ENCODE data around the gene PTGS2.
"Not testable (repeated sequence)": the region's sequence is repeated elsewhere in the genome, so short reads cannot be mapped to it uniquely, and the experiment has no call there.

The PTGS2 gene

DNA sequence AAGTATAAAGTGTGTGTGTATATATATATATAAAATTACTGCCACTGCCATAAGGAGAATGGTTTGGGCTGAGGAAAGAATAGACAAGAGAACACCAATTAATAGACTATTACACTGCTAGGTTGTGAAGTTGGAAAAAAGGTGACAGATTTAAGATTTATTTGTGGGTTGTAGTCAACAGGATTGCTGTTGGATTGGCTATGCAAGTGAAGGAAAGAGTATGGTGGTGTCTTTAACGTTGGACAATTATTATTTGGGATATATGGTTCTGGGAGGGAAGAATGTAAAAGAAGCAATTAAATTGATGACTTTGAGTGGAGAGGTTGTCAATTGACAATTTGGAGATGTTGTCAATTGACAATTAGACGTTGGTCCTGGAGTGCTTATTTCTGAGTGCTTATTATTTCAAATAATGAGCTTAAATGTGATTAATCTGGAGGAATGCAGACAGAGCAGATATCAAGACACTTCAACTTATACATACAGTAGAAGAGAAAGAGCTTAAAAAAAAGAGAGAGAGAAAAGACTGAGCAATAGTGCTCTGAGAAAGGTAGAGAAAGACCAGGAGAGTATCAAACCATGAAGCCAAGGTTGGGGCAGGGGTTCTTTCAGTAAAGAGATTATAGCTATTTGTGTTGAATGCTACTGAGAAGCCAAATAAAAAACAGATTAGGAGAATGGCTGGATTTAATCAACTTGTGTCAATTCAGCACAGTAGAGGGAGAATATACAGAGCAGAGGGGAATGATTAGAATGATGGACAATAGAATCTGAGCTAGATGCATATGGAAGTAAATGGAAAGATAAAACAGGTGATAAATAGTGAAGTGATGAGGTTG is 9.7 kb downstream of the PTGS2 start:
- DNase-seq (ENCODE audit: low read depth), result no peak
- no peak overlapping the region for H3K4me3 ChIP-seq (ENCODE audit: low read depth, low read length)
- TF ChIP-seq, protein P1, sequence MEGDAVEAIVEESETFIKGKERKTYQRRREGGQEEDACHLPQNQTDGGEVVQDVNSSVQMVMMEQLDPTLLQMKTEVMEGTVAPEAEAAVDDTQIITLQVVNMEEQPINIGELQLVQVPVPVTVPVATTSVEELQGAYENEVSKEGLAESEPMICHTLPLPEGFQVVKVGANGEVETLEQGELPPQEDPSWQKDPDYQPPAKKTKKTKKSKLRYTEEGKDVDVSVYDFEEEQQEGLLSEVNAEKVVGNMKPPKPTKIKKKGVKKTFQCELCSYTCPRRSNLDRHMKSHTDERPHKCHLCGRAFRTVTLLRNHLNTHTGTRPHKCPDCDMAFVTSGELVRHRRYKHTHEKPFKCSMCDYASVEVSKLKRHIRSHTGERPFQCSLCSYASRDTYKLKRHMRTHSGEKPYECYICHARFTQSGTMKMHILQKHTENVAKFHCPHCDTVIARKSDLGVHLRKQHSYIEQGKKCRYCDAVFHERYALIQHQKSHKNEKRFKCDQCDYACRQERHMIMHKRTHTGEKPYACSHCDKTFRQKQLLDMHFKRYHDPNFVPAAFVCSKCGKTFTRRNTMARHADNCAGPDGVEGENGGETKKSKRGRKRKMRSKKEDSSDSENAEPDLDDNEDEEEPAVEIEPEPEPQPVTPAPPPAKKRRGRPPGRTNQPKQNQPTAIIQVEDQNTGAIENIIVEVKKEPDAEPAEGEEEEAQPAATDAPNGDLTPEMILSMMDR (conservative IDR thresholded peaks at IDR 0.05; ENCODE audit: low read depth, low read length), result no peak

DNA sequence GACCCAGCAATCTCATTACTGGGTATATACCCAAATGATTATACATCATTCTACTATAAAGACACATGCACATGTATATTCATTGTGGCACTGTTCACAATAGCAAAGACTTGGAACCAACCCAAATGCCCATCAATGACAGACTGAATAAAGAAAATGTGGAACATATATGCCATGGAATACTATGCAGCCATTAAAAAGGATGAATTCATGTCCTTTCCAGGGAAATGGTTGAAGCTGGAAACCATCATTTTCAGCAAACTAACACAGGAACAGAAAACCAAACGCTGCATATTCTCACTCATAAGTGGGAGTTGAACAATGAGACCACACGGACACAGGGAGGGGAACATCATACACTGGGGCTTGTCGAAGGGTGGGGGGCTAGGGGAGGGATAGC is 10.4 kb downstream of the PTGS2 start:
- not testable (repeated sequence) for H3K4me3 ChIP-seq (ENCODE audit: low read depth, low read length); DNase-seq (ENCODE audit: low read depth)

DNA sequence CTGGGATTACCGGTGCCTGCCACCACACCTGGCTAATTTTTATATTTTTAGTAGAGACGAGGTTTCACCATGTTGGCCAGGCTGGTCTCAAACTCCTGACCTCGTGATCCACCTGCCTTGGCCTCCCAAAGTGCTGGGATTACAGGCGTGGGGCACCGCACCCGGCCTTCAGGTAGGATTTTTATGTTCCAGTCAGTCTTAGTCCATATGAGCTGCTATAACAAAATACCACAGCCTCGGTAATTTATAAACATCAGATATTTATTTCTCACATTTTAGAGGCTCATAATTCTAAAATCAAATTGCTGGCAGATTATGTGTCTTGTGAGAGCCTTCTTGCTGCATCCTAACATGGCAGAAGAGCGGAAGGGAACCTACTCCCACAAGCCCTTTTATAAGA is 16.0 kb downstream of the PTGS2 start:
- H3K4me3 ChIP-seq (ENCODE audit: low read depth, low read length); DNase-seq (ENCODE audit: low read depth): not testable (repeated sequence)

DNA sequence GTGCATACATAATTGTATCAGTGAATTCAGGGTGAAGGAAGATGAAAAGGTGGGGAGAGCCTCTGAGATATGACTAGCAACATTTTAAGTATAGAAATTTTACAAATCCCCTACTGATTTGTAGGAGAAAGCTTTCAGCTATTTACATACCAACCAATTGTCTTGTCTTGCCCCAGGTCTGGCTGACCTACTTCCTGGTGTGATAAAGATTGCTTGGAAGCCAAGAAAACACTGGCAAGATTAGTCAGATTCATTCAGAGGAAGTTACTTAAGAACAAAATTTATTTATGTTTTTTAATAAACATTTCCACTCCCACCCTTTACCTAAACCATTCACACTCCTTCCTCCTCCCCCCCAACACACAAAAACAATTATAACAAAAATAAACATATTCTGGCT is 17.5 kb downstream of the PTGS2 start:
- TF ChIP-seq, protein P1 (conservative IDR thresholded peaks at IDR 0.05; ENCODE audit: low read depth, low read length), result no peak
- DNase-seq (ENCODE audit: low read depth), result peak; percentile 75
- no peak overlapping the region for H3K4me3 ChIP-seq (ENCODE audit: low read depth, low read length)

DNA sequence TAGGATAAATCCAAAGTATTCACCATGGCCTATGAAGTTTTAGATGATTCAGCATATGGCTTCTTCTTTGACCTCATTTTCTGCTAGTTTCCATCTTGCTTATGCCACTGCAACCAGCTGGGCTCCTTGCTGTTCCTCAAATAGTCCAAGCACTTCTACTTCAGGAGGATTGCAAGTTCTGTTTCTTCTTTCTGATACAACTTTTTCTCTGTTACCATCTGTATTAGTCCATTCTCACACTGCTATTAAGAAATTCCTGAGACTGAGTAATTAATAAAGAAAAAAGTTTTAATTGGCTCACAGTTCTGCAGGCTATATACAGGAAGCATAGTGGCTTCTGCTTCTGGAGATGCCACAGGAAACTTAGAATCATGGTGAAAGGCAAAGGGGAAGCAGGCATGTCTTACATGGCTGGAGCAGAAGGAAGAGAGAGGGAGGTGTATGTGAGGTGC is 20.3 kb downstream of the PTGS2 start:
- DNase-seq (ENCODE audit: low read depth), result no peak
- H3K4me3 ChIP-seq (ENCODE audit: low read depth, low read length), result no peak overlapping the region
- TF ChIP-seq, protein P1 (conservative IDR thresholded peaks at IDR 0.05; ENCODE audit: low read depth, low read length), result no peak

DNA sequence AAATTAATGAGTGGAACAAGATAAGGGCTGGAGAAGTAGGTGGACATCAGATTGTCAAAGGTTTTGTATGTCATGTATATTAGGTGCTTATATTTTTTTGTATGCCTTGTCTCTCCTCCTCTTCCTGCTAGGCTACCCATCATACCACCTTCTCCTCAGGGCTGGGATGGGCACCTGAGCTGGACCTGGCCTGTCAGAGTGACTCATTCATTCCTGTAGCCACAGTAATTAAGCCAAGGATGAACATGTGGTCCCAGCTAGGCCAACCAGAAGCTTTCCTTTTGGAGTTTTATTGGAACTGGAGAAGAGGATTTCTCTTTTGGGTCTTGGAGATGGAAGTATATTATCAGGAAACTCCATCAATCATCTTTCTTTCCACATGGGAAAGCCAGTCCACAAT is 21.2 kb downstream of the PTGS2 start:
- DNase-seq (ENCODE audit: low read depth), result no peak
- TF ChIP-seq, protein P1 (conservative IDR thresholded peaks at IDR 0.05; ENCODE audit: low read depth, low read length), result no peak

DNA sequence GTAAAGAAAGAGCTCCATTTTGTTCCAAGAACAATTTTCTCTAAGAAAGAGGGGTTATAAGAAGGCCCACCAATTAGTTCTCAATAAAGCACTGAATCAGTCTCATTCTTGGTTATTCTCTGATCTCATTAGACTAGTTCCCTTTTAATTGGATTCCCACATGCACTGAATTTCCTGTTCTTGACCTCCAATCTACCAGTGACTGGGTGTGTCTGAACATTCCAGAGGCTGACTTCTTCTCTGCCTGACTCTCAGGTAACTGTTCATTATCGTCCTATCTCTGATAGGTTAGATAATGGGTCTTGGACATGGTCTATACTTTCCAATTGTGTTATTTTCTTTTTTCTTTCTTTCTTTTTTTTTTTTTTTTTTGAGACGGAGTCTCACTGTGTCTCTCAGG is 22.7 kb downstream of the PTGS2 start:
- TF ChIP-seq, protein P1 (conservative IDR thresholded peaks at IDR 0.05; ENCODE audit: low read depth, low read length), result no peak
- DNase-seq (ENCODE audit: low read depth), result no peak
- H3K4me3 ChIP-seq (ENCODE audit: low read depth, low read length), result no peak overlapping the region

More for the DNA sequence above, 21.2 kb downstream of the PTGS2 start:
- no peak overlapping the region for H3K4me3 ChIP-seq (ENCODE audit: low read depth, low read length)

DNA sequence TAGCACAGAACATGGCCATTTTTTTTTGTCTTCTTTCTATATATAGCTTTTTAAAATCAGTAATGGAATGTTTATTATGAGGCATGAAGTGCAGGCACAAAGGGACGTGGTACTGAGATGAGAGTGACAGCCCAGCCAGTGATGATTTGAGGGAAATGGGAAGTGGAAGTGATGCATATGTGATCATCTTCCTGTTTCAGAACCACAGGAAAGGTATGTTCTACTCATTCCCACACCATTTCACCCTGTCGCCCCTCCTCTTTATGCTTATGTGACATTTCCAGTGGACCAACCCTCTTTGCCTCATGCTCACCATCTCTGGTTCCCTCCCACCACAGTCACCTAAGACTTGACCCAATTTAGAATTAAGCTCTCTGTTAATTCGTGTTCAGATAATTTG is 24.3 kb downstream of the PTGS2 start:
- TF ChIP-seq, protein P1 (conservative IDR thresholded peaks at IDR 0.05; ENCODE audit: low read depth, low read length), result no peak
- no peak for DNase-seq (ENCODE audit: low read depth)
- no peak overlapping the region for H3K4me3 ChIP-seq (ENCODE audit: low read depth, low read length)

Measured in choroid plexus epithelial cell (primary cell).